SU-DHL-6 (cell line): ENCODE measurements around the gene GATAD2A.

Experiments used
- CTCF ChIP-seq: fragments of 200-600 bp; sonication (generic); IDR thresholded peaks from one replicate; pipeline ENCODE4 v1.5.1; 2017; ENCODE audit warnings: antibody characterized with exemption, mild to moderate bottlenecking, low read length, moderate library complexity; ENCODE audit not compliant: insufficient read depth, poor library complexity, severe bottlenecking
- EZH2phosphoT487 ChIP-seq: fragments of 200-600 bp; sonication (generic), shearing (Covaris generic); conservative IDR thresholded peaks from 2 replicates; pipeline ENCODE4 v1.6.1; 2018; ENCODE audit warnings: mild to moderate bottlenecking, antibody characterized with exemption, low read length, moderate library complexity, mixed read lengths

GRCh38 chr19:19448238-19448544 is 42.7 kb downstream of the GATAD2A start:
- TF ChIP-seq CTCF (no peak), EZH2phosphoT487 (no peak)
